HPDE6-E6E7 (cell line): ENCODE results near the gene CEACAM6.
"Not testable (repeated sequence)": the region's sequence is repeated elsewhere in the genome, so short reads cannot be mapped to it uniquely, and the experiment has no call there.

Experiments
- DNase-seq: peaks from one replicate; pipeline ENCODE4 v3.0.0; 2011; ENCODE audit warnings: missing footprints; ENCODE audit errors: extremely low spot score

CEACAM6 gene

DNA sequence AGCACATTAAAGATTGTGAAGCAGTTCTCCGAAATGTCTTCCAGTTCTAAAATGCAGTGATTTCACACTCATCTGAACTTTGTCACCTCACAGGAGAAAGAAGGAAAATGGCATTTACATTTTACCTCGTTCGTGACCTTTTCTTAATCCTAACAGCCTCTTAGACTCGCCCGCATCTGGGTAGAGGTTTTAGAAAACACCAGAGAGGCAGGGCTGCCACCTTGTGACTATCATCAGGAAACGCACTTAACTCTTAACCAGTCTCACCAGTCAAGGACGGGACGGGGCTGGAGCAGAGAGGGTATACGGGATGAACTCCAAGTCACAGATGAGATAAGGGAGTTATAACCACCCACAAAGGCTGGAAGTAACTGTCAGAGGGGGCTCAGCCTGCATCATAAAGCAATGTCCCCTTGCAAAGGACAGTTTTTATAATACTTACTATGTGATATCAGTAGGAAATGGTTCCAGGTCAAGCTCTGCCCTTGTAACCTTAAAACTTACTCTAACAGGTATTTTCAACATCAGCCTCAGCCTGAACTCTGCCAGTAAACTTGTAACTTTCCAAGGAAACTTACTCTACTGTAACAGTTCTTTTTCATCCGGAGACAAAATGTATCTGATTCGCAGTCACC is 8.6 kb upstream of the CEACAM6 start:
- DNase-seq: peak; percentile 42

DNA sequence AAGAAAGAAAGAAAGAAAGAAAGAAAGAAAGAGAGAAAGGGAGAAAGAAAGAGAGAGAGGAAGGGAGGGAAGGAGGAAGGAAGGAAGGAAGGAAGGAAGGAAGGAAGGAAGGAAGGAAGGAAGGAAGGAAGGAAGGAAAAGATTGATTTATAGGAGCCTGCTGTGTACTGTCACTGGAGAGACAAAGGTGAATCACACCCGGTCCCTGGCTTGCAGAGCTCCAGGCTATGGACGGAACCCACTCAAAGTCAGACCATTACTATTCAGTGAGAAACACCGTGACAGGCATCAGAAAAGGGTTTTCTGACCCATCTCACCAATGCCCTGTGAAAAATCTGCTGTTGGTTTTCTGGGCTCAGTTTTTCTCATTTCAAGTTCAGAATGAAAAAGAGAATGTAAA is 7.3 kb upstream of the CEACAM6 start:
- DNase-seq: no peak

DNA sequence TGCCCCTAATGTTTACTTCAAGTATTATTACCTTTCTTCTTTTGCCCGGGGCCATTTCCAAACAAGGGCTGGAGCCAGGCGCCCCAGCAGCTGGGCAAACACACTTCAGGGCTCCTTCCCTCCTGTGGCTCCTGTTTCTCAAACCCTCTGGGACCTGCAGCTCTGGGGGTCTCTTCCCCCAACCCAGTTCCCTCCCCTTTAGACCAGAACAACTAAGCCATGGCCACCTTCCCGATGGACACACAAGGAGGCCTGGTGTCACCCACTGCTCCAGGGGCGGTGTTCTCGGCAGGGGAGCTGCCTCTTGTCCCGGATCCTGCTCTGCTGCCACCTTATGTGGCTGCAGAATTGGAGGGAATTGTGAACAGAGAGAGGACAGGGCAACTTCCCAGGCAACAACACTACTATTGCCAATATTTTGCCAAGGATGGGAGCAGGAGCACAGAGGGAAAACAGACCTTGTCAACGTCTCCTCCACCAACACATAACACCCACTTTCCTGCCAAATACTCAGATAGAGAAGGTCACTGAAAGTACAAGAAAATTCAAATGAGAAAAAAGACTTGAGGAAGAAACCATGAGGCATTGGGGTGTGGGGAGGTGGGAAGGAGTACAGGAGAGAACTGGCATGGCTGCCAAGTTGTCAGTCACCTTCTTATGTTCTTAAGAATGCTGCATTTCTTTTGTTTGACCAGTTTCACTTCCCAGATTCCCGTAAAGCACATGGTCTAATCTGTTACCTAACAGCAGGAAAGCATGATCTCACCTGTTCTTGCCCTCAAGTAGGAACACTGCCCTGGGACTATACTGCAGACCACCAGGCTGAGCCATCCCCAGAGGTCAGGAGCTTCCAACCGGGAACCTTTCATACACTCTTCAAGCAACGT is 4.8 kb upstream of the CEACAM6 start:
- DNase-seq: not testable (repeated sequence)

DNA sequence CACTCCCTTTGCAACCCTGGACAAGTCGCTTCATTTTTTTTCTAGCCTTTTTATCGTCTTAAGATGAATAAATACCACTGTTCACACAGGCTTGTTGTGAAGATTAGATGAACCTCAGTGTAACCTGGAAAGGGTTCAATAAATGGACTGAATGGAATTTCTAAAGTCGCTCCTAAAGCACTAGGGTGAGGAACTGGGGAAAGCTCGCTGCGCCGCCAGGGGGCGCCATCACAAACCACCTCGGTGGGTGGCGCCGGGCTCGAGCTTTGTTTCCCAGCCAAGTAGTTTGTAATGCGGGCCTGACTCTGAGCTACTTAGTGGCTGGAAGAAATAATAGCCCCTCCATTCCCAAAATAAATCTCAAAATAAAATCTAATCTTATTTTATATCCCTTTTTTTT is 2.2 kb upstream of the CEACAM6 start:
- DNase-seq: no peak

DNA sequence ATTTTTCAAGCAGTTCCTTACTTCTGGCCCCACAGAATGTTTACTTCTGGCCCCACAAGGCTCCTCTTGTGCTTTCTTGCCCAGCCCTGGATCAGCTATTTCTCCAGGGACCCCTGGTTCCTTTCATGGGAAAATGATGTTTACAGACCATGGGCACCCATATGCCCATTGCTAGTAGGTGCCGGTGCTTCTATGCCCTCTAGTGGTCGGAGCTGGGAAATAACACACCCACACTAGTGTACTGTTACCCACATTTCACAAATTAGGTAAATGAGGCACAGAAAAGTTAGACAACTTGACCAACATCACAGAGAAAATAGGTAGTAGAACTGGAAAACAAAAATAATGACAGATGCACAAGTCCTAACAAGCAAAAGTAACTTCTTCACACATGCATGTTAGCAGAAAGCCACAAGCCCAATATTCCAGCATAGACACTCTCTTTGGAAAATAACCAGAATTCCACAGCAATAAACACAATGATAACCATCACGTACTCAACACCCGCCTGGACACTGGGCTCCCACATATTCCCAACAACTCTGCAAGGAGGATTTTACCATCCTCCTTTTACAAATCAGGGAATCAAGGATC is 1.3 kb upstream of the CEACAM6 start:
- no peak for DNase-seq

DNA sequence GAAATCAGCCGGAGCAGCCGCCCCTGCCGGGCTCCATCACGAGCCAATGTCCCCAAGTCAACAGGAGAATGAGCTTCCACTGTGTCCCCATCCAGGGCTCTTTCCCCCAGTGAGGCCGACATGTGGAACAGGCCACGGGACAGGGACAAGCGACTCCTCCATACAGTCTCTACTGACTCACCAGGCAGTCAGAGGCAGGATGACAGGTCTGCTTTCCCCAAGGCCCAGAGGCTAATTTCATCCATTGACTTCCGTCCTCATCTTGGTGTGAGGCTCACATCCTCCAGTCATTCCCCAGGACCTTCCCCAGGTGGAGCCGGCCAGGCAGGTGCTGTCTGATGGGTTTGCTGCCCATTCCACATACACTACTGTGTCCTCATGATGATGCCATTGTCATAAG is 3.5 kb downstream of the CEACAM6 start:
- DNase-seq: no peak

DNA sequence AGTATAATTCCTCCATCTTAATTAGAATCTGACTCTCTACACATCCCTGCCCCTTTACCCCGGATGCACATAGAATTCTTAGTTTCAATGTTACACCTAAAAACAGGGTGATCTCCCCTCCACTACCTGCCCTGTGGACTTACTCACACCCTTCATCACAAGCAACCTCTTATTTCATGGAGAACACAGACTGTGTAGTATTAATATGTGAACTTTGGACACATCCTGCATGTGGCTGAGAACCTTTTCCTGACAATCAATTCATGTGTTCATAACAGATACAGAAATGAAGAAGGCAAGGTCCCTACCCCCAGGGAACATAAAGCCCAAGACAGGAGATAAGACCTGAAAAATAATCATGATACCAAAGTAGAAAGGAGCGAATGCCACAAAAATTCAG is 11.8 kb downstream of the CEACAM6 start:
- no peak for DNase-seq

DNA sequence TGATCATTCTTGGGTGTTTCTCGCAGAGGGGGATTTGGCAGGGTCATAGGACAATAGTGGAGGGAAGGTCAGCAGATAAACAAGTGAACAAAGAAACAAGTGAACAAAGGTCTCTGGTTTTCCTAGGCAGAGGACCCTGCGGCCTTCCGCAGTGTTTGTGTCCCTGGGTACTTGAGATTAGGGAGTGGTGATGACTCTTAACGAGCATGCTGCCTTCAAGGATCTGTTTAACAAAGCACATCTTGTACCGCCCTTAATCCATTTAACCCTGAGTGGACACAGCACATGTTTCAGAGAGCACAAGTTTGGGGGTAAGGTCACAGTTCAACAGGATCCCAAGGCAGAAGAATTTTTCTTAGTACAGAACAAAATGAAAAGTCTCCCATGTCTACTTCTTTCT is 12.8 kb downstream of the CEACAM6 start:
- not testable (repeated sequence) for DNase-seq

DNA sequence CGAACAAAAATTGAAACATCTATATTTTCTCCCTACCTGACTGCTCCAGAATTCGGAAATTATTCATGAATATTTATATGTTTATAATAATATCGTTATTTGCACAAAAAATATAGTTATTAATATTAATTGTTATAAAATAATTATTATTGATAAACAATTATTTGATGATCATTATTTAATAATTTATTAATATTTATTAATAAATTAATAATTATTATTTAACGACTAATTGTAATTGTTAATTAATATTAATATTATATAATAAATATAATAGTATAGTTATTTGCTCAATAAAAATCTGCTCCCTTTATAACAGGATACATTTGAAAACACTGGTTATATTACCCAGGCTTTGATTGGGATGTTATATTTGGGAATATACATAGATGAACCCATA is 14.3 kb downstream of the CEACAM6 start:
- DNase-seq: no peak

DNA sequence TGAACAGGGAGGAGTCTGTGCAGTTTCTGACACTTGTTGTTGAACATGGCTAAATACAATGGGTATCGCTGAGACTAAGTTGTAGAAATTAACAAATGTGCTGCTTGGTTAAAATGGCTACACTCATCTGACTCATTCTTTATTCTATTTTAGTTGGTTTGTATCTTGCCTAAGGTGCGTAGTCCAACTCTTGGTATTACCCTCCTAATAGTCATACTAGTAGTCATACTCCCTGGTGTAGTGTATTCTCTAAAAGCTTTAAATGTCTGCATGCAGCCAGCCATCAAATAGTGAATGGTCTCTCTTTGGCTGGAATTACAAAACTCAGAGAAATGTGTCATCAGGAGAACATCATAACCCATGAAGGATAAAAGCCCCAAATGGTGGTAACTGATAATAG is 16.1 kb downstream of the CEACAM6 start:
- DNase-seq: no peak

DNA sequence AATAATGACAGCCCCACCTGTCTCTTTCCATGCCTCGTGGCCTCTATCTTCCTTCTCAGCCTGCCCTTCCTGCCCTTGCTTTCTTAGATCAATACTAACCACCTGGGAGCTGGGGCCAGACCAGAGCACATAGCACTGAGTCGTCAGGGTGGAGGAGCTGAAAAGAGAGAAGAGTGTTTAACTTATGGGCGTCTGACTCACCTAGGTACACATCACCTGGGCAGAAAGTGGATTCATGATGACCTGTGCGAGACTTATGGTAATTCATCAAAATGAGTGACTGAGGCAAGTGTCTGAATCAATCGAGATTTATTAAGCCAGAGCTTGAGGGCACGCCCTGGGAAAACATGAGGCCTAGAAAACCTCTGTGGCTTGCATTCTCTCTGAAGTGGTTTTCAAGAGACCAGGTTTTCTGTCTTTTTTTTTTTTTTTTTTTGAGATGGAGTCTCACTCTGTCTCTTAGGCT is 19.2 kb downstream of the CEACAM6 start:
- DNase-seq: peak; percentile 95

DNA sequence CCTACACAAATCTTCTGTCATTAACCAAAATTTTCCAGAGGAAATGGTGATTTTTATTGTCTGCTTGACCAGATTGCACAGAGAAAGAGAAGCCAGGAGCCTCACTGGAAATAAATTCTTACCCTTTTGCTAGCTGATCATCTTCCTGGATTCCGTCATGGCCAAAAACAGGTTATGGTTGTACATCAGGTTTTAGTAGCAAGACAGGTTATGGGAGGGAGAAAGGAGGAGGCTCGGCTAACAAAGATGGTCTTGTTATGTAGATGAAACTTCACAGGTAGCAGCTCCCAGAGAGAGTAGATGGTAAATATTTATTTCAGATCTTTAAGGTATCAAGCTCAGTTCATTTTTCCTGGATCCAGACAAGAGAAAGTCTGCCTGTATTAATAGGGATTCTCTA is 21.4 kb downstream of the CEACAM6 start:
- no peak for DNase-seq

DNA sequence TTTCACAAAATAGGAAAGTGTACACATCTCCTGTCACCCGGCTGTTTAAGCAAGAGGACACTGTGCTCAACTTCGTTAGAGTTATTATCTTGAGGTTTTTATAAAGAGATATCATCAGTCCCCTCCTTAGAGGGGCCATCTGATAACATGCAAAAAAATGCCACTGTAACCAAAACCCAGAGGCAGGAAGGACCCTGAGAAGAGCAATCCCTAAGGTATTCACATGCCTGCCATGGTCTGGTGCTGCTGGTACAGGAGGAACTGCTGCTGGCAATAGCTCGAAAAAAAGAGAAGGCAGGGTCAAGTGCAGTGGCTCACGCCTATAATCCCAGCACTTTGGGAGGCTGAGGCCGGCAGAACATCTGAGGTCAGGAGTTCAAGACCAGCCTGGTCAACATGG is 28.3 kb downstream of the CEACAM6 start:
- no peak for DNase-seq

DNA sequence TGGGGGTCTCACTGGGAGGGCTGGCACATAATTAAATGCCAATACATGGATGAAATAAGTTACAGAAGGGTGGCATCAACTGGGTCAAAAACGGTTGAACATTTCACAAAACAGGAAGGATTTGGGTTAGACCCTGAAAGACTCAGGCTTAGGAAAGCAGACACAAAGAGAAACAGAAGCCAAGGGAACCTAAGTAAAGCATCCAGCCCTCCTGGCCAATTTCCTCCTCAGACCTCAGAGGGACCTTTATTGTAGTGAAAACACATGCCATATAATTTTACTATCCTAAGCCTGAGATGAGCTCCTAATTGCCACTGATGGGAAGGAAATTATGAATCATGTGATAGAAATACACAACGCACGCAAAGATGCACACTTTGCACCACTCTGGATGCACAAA is 29.0 kb downstream of the CEACAM6 start:
- no peak for DNase-seq

DNA sequence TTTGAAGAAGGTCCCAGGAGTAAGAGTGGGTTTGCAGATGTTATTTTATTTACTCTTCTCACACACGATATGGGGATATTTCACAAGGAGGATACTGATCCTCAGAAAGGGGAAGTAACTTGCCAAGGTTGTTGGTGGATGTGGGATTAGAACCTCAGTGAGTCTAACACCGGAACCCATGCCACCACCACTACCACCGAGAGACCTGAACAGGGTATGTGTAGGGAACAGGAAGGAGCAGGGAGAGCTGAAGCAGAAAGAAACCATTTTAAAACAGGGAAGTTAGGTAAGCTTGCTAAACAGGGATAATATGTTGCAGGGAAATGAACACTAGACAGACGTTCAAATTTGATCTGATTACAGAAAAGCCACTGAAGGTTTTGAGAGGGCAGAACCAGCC is 29.4 kb downstream of the CEACAM6 start:
- DNase-seq: no peak

DNA sequence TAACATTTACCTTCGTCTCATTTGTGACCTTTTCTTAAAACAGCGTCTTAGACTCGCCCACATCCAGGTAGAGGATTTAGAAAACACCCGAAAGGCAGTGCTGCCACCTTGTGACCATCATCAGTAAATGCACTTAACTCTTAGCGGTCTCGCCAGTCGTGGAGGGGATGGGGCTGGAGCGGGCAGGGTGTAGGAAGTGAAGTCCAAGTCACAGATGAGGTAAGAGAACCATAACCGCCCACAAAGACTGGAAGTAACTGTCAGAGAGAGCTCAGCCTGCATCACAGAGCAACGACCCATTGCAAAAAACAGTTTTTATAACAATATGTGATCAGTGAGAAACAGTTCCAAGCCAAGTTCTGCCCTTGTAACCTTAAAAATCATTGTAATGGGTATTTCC is 30.3 kb downstream of the CEACAM6 start:
- DNase-seq: peak; percentile 86

DNA sequence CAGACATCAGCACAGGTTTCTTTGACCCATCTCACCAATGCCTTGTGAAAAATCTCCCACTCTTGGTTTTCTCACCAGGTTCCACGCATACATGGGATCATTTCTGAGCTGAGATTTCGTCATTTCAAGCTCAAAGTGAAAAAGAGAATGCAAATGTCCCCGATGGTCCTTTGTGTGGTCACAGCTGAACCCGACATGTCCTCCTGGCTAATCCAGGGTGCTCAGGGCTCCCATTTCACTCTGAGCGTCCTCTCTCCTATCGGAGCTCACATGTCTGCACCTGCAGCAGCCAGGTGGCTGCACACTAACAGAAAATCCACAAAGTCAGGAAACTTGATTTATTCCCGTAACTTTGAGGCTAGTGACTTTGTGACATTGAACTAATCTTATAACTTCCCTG is 31.7 kb downstream of the CEACAM6 start:
- no peak for DNase-seq

DNA sequence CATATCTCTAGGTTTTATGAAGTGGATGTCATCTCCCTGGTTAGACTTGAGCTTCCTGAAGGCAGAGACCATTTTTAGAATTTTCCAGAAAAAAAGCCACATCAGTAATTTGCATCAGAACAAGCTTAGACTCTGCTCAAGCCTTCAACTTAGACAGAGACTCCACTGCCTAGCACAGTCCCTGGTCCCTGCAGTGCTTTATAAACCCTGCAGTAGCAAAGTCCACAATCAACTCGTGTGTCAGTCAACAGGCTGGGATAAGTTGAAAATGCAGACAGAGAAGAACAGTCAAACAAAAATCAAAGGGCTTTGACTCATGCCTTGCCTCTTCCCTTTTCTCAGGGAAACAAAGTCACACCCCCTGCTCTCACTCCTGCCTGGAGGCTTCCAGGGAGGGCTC is 33.2 kb downstream of the CEACAM6 start:
- not testable (repeated sequence) for DNase-seq

DNA sequence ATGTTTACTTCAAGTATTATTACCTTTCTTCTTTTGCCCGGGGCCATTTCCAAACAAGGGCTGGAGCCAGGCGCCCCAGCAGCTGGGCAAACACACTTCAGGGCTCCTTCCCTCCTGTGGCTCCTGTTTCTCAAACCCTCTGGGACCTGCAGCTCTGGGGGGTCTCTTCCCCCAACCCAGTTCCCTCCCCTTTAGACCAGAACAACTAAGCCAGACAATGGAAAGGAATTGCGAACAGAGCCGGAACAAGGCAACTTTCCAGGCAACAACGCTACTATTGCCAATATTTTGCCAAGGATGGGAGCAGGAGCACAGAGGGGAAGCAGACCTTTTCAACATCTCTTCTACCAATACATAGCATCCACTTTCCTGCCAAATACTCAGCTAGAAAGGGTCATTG is 33.7 kb downstream of the CEACAM6 start:
- DNase-seq: not testable (repeated sequence)

DNA sequence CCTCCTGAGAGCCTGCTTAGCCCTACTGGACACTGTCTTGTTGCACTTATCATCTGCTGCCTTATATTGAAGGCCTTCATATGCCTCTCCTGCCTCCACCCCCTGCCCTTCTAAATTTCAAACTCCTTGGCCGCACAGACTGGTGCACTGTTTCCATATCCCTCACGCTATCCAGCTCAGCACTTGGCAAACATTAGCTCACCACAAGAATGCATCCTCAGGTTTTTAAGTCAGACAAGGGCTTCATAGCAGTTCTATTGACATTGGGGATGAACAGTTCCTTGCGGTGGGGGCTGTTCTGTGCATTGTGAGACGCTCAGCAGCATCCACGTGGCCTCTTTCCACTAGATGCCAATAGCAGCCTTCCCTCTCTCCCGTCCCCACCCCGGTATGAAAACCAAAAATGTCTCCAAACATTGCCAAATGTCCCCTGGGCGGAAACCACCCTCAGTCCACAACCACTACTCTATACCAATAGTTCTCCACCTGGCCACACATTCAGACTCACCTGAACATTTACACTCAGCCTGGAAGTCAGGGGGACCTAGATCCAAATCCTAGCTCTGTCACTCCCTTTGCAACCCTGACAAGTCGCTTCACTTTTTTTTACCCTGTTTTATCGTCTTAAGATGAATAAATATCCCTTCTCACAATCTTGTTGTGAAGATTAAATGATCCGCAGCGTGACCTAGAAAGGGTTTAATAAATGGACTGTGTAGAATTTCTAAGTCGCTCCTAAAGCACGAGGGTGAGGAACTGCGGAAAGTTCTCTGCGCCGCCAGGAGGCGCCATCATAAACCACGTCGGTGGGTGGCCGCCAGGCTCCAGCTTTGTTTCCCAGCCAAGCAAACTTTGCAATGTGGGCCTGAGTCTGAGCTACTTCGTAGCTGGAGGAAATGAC is 37.4 kb downstream of the CEACAM6 start:
- DNase-seq: peak; percentile 22

DNA sequence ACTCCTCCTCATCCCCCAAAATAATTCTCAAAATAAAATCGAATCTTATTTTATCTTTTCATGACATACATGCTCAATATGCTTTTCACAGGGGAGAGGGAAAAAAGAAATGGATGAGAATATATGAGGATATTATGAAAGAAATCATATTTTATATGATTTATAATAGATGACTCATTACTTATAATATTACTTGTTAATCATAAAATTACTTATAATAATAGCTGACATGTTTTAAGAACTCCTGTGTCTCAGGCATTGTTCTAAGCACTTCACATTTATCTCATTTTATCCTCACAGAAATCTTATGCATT is 38.0 kb downstream of the CEACAM6 start:
- DNase-seq: no peak

DNA sequence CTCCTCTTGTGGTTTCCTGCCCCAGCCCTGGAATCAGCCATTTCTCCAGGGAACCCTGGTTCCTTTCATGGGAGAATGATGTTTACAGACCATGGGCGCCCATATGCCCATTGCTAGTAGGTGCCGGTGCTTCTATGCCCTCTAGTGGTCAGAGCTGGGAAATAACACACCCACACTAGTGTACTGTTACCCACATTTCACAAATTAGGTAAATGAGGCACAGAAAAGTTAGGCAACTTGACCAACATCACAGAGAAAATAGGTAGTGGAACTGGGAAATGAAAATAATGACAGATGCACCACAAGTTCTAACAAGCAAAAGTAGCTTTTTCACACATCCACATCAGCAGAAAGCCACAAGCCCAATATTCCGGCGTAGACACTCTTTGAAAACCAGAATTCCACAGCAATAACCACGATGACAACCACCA is 39.7 kb downstream of the CEACAM6 start:
- no peak for DNase-seq
